ENCODE measurements around the gene IWS1. TPM values are rescaled to one million over a fixed set of nuclear protein-coding genes. Genes with fewer than 3 reads are reported as not detected.

Gene IWS1
- total and polyA plus RNA-seq, 4 donors, result 20.3 to 64.5 (median 32.6) TPM

GRCh38 chr2:127515383-127515915 lies 10.8 kb downstream of the IWS1 start:
- Histone ChIP-seq H3K9ac (ENCODE audit: insufficient read depth in 1 of 2, low read length in 2 of 2) (no peak overlapping the region), H3K36me3 (ENCODE audit: control insufficient read depth in 4 of 4, insufficient read depth in 4 of 4, low read length in 4 of 4) (peaks cover 7 to 18% (median 9%) of the 10 kb centered on the region in 4 donors)

GRCh38 chr2:127514485-127514884 lies 11.8 kb downstream of the IWS1 start:
- Histone ChIP-seq H3K4me3 (no peak overlapping the region), H3K27ac (ENCODE audit: low read depth in 1 of 2, low read length in 1 of 2) (peak overlapping the region in 1 of 2 donors; percentile 26), H3K9me3 (ENCODE audit: control insufficient read depth in 4 of 4, insufficient read depth in 3 of 4, low read length in 3 of 4) (no peaks in the 10 kb centered on the region), H3K9ac (ENCODE audit: insufficient read depth in 1 of 2, low read length in 2 of 2) (no peak overlapping the region), H3K27me3 (ENCODE audit: control insufficient read depth in 3 of 3, insufficient read depth in 3 of 3, low read length in 2 of 3) (no peaks in the 10 kb centered on the region), H3K36me3 (ENCODE audit: control insufficient read depth in 4 of 4, insufficient read depth in 4 of 4, low read length in 4 of 4) (peaks cover 5 to 18% (median 6%) of the 10 kb centered on the region in 4 donors), H3K4me1 (ENCODE audit: control insufficient read depth in 5 of 5, insufficient read depth in 5 of 5, low read length in 5 of 5) (peaks cover 0 to 24% (median 0%) of the 10 kb centered on the region in 5 donors)
- no peak for TF ChIP-seq CTCF (IDR thresholded peaks at IDR 0.05; ENCODE audit: control extremely low read depth, extremely low read depth)
- 90 to 96% methylated on average over 13 of the region's 13 CpGs for WGBS, 2 donors
- DNase-seq (no peak), ATAC-seq (ENCODE audit: insufficient read depth, low FRiP score) (no peak)

More at GRCh38 chr2:127515383-127515915, 10.8 kb downstream of the IWS1 start:
- 66 to 83% methylated on average over 6 of the region's 6 CpGs for WGBS, 2 donors
- Histone ChIP-seq H3K27me3 (ENCODE audit: control insufficient read depth in 3 of 3, insufficient read depth in 3 of 3, low read length in 2 of 3) (no peaks in the 10 kb centered on the region), H3K4me1 (ENCODE audit: control insufficient read depth in 5 of 5, insufficient read depth in 5 of 5, low read length in 5 of 5) (peaks cover 0 to 22% (median 0%) of the 10 kb centered on the region in 5 donors), H3K9me3 (ENCODE audit: control insufficient read depth in 4 of 4, insufficient read depth in 3 of 4, low read length in 3 of 4) (no peaks in the 10 kb centered on the region), H3K27ac (ENCODE audit: low read depth in 1 of 2, low read length in 1 of 2) (peak overlapping the region; percentile 2 to 93), H3K4me3 (no peak overlapping the region)
- TF ChIP-seq CTCF (IDR thresholded peaks at IDR 0.05; ENCODE audit: control extremely low read depth, extremely low read depth), result no peak
- ATAC-seq (ENCODE audit: insufficient read depth, low FRiP score) (no peak), DNase-seq (no peak)

GRCh38 chr2:127514076-127514475 lies 12.2 kb downstream of the IWS1 start:
- H3K36me3 ChIP-seq (ENCODE audit: control insufficient read depth in 4 of 4, insufficient read depth in 4 of 4, low read length in 4 of 4), result peaks cover 4 to 18% (median 6%) of the 10 kb centered on the region in 4 donors
- no peak overlapping the region for H3K9ac ChIP-seq (ENCODE audit: insufficient read depth in 1 of 2, low read length in 2 of 2)
- peak overlapping the region in 1 of 2 donors; percentile 20 for H3K27ac ChIP-seq (ENCODE audit: low read depth in 1 of 2, low read length in 1 of 2)
- WGBS, 2 donors, result 78 to 82% methylated on average over 10 of the region's 10 CpGs
- ATAC-seq (ENCODE audit: insufficient read depth, low FRiP score) (no peak), DNase-seq (no peak)
- H3K27me3 ChIP-seq (ENCODE audit: control insufficient read depth in 3 of 3, insufficient read depth in 3 of 3, low read length in 2 of 3), result no peaks in the 10 kb centered on the region
- no peak for TF ChIP-seq CTCF (IDR thresholded peaks at IDR 0.05; ENCODE audit: control extremely low read depth, extremely low read depth)
- H3K9me3 ChIP-seq (ENCODE audit: control insufficient read depth in 4 of 4, insufficient read depth in 3 of 4, low read length in 3 of 4), result no peaks in the 10 kb centered on the region
- H3K4me3 ChIP-seq, result no peak overlapping the region
- H3K4me1 ChIP-seq (ENCODE audit: control insufficient read depth in 5 of 5, insufficient read depth in 5 of 5, low read length in 5 of 5), result peaks cover 0 to 24% (median 2%) of the 10 kb centered on the region in 5 donors

- ATAC-seq (ENCODE audit: insufficient read depth, low FRiP score) (no peak), DNase-seq (no peak)
- Histone ChIP-seq H3K36me3 (ENCODE audit: control insufficient read depth in 4 of 4, insufficient read depth in 4 of 4, low read length in 4 of 4) (peaks cover 2 to 13% (median 6%) of the 10 kb centered on the region in 4 donors), H3K4me3 (no peak overlapping the region), H3K9me3 (ENCODE audit: control insufficient read depth in 4 of 4, insufficient read depth in 3 of 4, low read length in 3 of 4) (no peaks in the 10 kb centered on the region), H3K4me1 (ENCODE audit: control insufficient read depth in 5 of 5, insufficient read depth in 5 of 5, low read length in 5 of 5) (peaks cover 3 to 35% (median 17%) of the 10 kb centered on the region in 5 donors), H3K9ac (ENCODE audit: insufficient read depth in 1 of 2, low read length in 2 of 2) (no peak overlapping the region), H3K27ac (ENCODE audit: low read depth in 1 of 2, low read length in 1 of 2) (no peak overlapping the region), H3K27me3 (ENCODE audit: control insufficient read depth in 3 of 3, insufficient read depth in 3 of 3, low read length in 2 of 3) (no peaks in the 10 kb centered on the region)
- WGBS, 2 donors, result 93 to 95% methylated on average over 4 of the region's 4 CpGs
- TF ChIP-seq CTCF (IDR thresholded peaks at IDR 0.05; ENCODE audit: control extremely low read depth, extremely low read depth), result no peak
Observed at GRCh38 chr2:127512362-127512761, 13.9 kb downstream of the IWS1 start.

Measured in lung (tissue), 12 donors.